Measurements from ENCODE around the gene KCNQ5. TPM values are rescaled to one million over a fixed set of nuclear protein-coding genes. Genes with fewer than 3 reads are reported as not detected.
"Not testable (repeated sequence)": the region's sequence is repeated elsewhere in the genome, so short reads cannot be mapped to it uniquely, and the experiment has no call there.

KCNQ5 gene
- total RNA-seq (1 to 10 TPM; 3.4 to 4.2 TPM), polyA plus RNA-seq (1 to 10 TPM in 1 of 2 donors, not detected in 1; 1.0 TPM)

DNA sequence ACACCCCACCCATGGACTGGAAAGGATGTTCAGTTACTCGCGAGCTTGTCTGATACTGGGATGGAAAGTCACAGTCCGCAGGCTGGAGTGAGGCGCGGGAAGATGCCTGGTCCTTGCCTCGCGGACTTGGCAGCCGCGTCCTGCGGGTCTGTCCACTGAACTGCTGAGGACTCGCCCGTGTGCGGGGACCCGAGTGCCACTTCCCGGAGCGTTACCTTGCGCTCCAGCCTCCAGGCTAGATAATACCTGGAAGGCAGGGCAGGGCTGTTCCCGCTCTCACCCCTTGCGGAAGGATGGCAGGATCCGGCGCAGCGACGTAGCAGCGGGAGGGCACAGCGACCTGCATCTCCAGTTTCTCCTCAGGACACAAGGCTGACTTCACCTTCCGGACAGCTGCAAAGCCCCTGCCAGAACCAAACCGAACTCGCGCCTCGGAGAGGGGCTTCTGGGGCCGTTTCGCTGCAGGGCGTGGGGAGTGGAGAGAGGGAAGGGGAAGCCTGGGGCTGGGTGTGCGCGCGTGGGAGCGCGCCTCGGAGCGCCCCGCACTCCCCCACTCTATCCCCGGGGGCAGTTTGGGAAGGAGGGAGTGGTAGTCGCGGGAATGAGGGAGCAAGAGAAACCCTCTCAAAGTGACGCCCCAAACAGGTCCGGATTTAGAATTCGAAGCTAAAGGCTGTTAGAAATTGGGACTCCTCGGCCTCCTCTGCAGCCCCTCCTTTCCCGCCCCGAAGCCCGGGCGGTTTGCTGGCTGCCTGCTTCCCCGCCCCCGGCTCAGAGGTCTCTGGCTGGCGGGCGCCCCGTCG is at the start of gene KCNQ5:
Gene KCNQ5 (plus strand): TSS at position 774 of the 803 bp plus-strand sequence.
- peak within 1 kb of the TSS; percentile 10 for H3K27ac ChIP-seq (ENCODE audit: low read depth, low read length)
- intact Hi-C loops (cut with micrococcal nuclease) = loop anchor here (2.0 to 10.0 kb wide), 4 partner anchors 99 to 1033 kb away; partner anchors contain the start of genes EEF1A1, KHDC1 and SLC17A5
- H3K27me3 ChIP-seq (ENCODE audit: insufficient read depth, low read length) = no peaks in the 10 kb centered on the region
- Mint-ChIP-seq H3K4me1 (peaks cover 23 to 46% (median 33%) of the 10 kb centered on the region in 4 donors), H3K36me3 (peaks cover 0 to 3% of the 10 kb centered on the region in 2 donors), H3K27me3 (no peaks in the 10 kb centered on the region), H3K27ac (peak within 1 kb of the TSS in 6 of 7 donors; percentile 50 to 89 (median 78)), H3K9me3 (no peaks in the 10 kb centered on the region), H3K4me3 (peak within 1 kb of the TSS; percentile 90 to 98 (median 94))
- DNase-seq = peak in 3 of 5 donors; percentile 14 to 39 (median 15)
- H3K36me3 ChIP-seq (ENCODE audit: insufficient read depth, low read length) = no peaks in the 10 kb centered on the region
- CTCF ChIA-PET (ENCODE audit: partially characterized antibody) = interaction anchor here (1.5 to 8.2 kb wide), 4 partner anchors 10 to 704 kb away, joined by 3 to 195 read pairs (median 6); no protein-coding TSS in a partner anchor
- peaks cover 34% of the 10 kb centered on the region for H3K4me1 ChIP-seq (ENCODE audit: insufficient read depth, low read length)
- POLR2A ChIA-PET (ENCODE audit: partially characterized antibody) = no interaction called here
- H3K4me3 ChIP-seq (ENCODE audit: low read length in 2 of 2) = peak within 1 kb of the TSS; percentile 65 to 77
- no peaks in the 10 kb centered on the region for H3K9me3 ChIP-seq (ENCODE audit: control insufficient read depth in 1 of 2, low read length in 2 of 2)

GRCh38 chr6:72579865-72580264 is 42.0 kb upstream of the KCNQ5 start:
- ChIA-PET CTCF (ENCODE audit: partially characterized antibody) (interaction anchor here (0.9 to 1.4 kb wide), 2 partner anchors 37 to 550 kb away, joined by 4 to 9 read pairs; no protein-coding TSS in a partner anchor), POLR2A (ENCODE audit: partially characterized antibody) (no interaction called here)
- no peak overlapping the region for H3K4me3 ChIP-seq (ENCODE audit: low read length in 2 of 2)
- Mint-ChIP-seq H3K4me1 (peaks cover 0 to 4% (median 0%) of the 10 kb centered on the region in 4 donors), H3K36me3 (no peaks in the 10 kb centered on the region), H3K4me3 (no peak overlapping the region), H3K27me3 (peaks cover 0 to 2% of the 10 kb centered on the region in 2 donors), H3K27ac (no peak overlapping the region), H3K9me3 (peaks cover 0 to 8% (median 0%) of the 10 kb centered on the region in 8 donors)
- no peaks in the 10 kb centered on the region for H3K4me1 ChIP-seq (ENCODE audit: insufficient read depth, low read length)
- no peak overlapping the region for H3K27ac ChIP-seq (ENCODE audit: low read depth, low read length)
- no peaks in the 10 kb centered on the region for H3K27me3 ChIP-seq (ENCODE audit: insufficient read depth, low read length)
- intact Hi-C loops (cut with micrococcal nuclease) = no loop called here
- no peaks in the 10 kb centered on the region for H3K9me3 ChIP-seq (ENCODE audit: control insufficient read depth in 1 of 2, low read length in 2 of 2)
- no peaks in the 10 kb centered on the region for H3K36me3 ChIP-seq (ENCODE audit: insufficient read depth, low read length)
- no peak for DNase-seq

DNA sequence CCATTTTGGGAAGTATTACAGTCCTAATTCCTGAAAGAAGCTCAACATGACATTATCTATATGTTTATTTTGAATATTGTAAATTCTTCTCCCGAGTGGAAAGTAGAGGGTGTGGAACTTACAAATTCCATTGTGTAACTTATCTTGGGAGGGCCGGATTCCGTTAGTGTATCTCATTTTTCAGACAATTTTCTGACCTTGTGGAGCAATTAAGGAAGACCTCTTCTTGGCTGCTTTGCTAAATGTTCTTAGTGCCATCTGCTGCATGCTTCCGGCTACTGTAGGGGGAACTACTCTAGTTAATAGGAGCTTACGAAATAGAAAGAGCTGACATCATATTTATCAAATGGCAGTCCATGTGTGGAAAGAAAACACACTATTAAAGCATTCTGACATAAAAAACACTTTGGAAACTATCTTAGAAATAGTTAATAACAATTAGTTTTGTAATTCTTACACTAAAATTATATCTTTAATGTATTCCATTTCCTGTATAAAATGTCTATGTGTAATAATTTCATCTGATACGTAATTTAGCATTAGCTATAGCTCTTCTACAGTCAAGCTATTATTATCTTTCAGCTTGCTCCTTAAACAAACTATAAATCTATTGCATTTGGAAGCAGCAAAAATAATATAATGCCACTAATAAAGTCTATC is 41.5 kb upstream of the KCNQ5 start:
- no peak overlapping the region for H3K4me3 ChIP-seq (ENCODE audit: low read length in 2 of 2)
- H3K9me3 Mint-ChIP-seq = peaks cover 0 to 8% (median 0%) of the 10 kb centered on the region in 8 donors
- H3K27ac ChIP-seq (ENCODE audit: low read depth, low read length) = no peak overlapping the region
- DNase-seq = no peak
- no peaks in the 10 kb centered on the region for H3K4me1 ChIP-seq (ENCODE audit: insufficient read depth, low read length)
- H3K9me3 ChIP-seq (ENCODE audit: control insufficient read depth in 1 of 2, low read length in 2 of 2) = no peaks in the 10 kb centered on the region
- no peak overlapping the region for H3K4me3 Mint-ChIP-seq
- peaks cover 0 to 4% (median 0%) of the 10 kb centered on the region in 4 donors for H3K4me1 Mint-ChIP-seq
- no peak overlapping the region for H3K27ac Mint-ChIP-seq
- H3K36me3 Mint-ChIP-seq = no peaks in the 10 kb centered on the region
- intact Hi-C loops (cut with micrococcal nuclease) = no loop called here
- no peaks in the 10 kb centered on the region for H3K36me3 ChIP-seq (ENCODE audit: insufficient read depth, low read length)
- peaks cover 0 to 2% of the 10 kb centered on the region in 2 donors for H3K27me3 Mint-ChIP-seq
- H3K27me3 ChIP-seq (ENCODE audit: insufficient read depth, low read length) = no peaks in the 10 kb centered on the region
- POLR2A ChIA-PET (ENCODE audit: partially characterized antibody) = interaction anchor here (1.1 kb wide), 1 partner anchor 40 kb away, joined by 4 read pairs; no protein-coding TSS in a partner anchor
- CTCF ChIA-PET (ENCODE audit: partially characterized antibody) = interaction anchor here (0.9 to 1.4 kb wide), 3 partner anchors 36 to 550 kb away, joined by 3 to 9 read pairs (median 4); no protein-coding TSS in a partner anchor

- H3K4me3 ChIP-seq (ENCODE audit: low read length in 2 of 2); H3K27ac Mint-ChIP-seq; H3K9me3 Mint-ChIP-seq; H3K27me3 ChIP-seq (ENCODE audit: insufficient read depth, low read length); H3K27me3 Mint-ChIP-seq; H3K4me1 ChIP-seq (ENCODE audit: insufficient read depth, low read length); intact Hi-C loops (cut with micrococcal nuclease); H3K4me1 Mint-ChIP-seq; H3K9me3 ChIP-seq (ENCODE audit: control insufficient read depth in 1 of 2, low read length in 2 of 2); H3K36me3 Mint-ChIP-seq; H3K36me3 ChIP-seq (ENCODE audit: insufficient read depth, low read length); DNase-seq; H3K27ac ChIP-seq (ENCODE audit: low read depth, low read length): not testable (repeated sequence)
- ChIA-PET POLR2A (ENCODE audit: partially characterized antibody) (interaction anchor here (1.1 kb wide), 1 partner anchor 39 kb away, joined by 4 read pairs; no protein-coding TSS in a partner anchor), CTCF (ENCODE audit: partially characterized antibody) (interaction anchor here (0.9 to 1.4 kb wide), 3 partner anchors 36 to 549 kb away, joined by 3 to 9 read pairs (median 4); no protein-coding TSS in a partner anchor)
- H3K4me3 Mint-ChIP-seq = peak overlapping the region in 1 of 8 donors; percentile 59
Measured at GRCh38 chr6:72580950-72581349, 40.9 kb upstream of the KCNQ5 start.

GRCh38 chr6:72588155-72588554 is 33.7 kb upstream of the KCNQ5 start:
- Mint-ChIP-seq H3K27me3 (no peaks in the 10 kb centered on the region), H3K4me3 (no peak overlapping the region), H3K36me3 (no peaks in the 10 kb centered on the region), H3K4me1 (peaks cover 0 to 8% (median 6%) of the 10 kb centered on the region in 4 donors), H3K9me3 (no peaks in the 10 kb centered on the region), H3K27ac (no peak overlapping the region)
- Histone ChIP-seq H3K36me3 (ENCODE audit: insufficient read depth, low read length) (no peaks in the 10 kb centered on the region), H3K27me3 (ENCODE audit: insufficient read depth, low read length) (no peaks in the 10 kb centered on the region), H3K4me3 (ENCODE audit: low read length in 2 of 2) (no peak overlapping the region), H3K9me3 (ENCODE audit: control insufficient read depth in 1 of 2, low read length in 2 of 2) (no peaks in the 10 kb centered on the region), H3K27ac (ENCODE audit: low read depth, low read length) (no peak overlapping the region), H3K4me1 (ENCODE audit: insufficient read depth, low read length) (no peaks in the 10 kb centered on the region)
- DNase-seq = no peak
- CTCF ChIA-PET (ENCODE audit: partially characterized antibody) = interaction anchor here (1.3 to 1.4 kb wide), 2 partner anchors 13 to 28 kb away, joined by 3 to 6 read pairs; no protein-coding TSS in a partner anchor
- intact Hi-C loops (cut with micrococcal nuclease) = no loop called here
- POLR2A ChIA-PET (ENCODE audit: partially characterized antibody) = no interaction called here

DNA sequence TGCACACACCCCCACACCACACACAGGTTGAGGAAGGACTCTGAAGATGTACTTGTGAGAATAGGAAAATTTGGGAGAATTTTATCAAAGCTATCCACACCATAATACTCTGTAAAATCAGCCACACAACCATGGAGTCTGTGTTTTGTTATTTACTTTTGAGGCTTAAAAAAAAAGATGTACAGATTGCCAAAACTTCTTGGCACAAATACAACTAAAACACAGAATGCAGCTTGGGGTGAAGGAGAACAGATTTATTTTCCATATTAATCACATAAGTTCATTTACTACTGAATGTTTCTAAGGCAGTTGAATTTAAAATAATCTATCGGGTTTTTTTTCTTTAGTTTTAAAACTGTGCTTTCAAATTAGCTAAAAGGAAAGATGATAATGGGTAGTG is 32.8 kb upstream of the KCNQ5 start:
- H3K27ac Mint-ChIP-seq = no peak overlapping the region
- Histone ChIP-seq H3K27ac (ENCODE audit: low read depth, low read length) (no peak overlapping the region), H3K9me3 (ENCODE audit: control insufficient read depth in 1 of 2, low read length in 2 of 2) (no peaks in the 10 kb centered on the region), H3K27me3 (ENCODE audit: insufficient read depth, low read length) (no peaks in the 10 kb centered on the region), H3K4me1 (ENCODE audit: insufficient read depth, low read length) (no peaks in the 10 kb centered on the region), H3K4me3 (ENCODE audit: low read length in 2 of 2) (no peak overlapping the region), H3K36me3 (ENCODE audit: insufficient read depth, low read length) (no peaks in the 10 kb centered on the region)
- peaks cover 0 to 9% (median 6%) of the 10 kb centered on the region in 4 donors for H3K4me1 Mint-ChIP-seq
- ChIA-PET POLR2A (ENCODE audit: partially characterized antibody) (no interaction called here), CTCF (ENCODE audit: partially characterized antibody) (interaction anchor here (1.3 to 1.4 kb wide), 2 partner anchors 12 to 27 kb away, joined by 3 to 6 read pairs; no protein-coding TSS in a partner anchor)
- no peaks in the 10 kb centered on the region for H3K36me3 Mint-ChIP-seq
- no peak for DNase-seq
- H3K27me3 Mint-ChIP-seq = no peaks in the 10 kb centered on the region
- H3K4me3 Mint-ChIP-seq = no peak overlapping the region
- intact Hi-C loops (cut with micrococcal nuclease) = no loop called here
- H3K9me3 Mint-ChIP-seq = no peaks in the 10 kb centered on the region

DNA sequence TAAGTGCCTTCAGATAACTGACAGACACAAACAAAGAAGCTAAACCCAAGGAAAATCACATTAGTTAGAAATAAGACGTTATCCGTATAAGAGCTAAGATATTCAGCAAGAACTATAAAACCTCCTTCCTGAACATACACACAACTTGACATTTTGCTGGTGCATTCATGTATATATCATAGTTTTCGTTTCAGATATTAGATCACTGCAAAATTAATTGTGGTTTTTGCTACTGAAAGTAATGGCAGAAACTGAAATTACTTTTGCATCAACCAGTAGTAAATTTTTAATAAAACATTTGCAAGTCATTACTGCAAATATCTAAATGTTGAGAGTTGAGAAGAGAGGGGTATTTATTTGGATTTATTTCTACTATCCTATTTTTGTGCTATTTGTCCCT is 26.1 kb upstream of the KCNQ5 start:
- no peak overlapping the region for H3K4me3 ChIP-seq (ENCODE audit: low read length in 2 of 2)
- peaks cover 6% of the 10 kb centered on the region in 2 donors for H3K27me3 Mint-ChIP-seq
- H3K9me3 ChIP-seq (ENCODE audit: control insufficient read depth in 1 of 2, low read length in 2 of 2) = no peaks in the 10 kb centered on the region
- H3K9me3 Mint-ChIP-seq = no peaks in the 10 kb centered on the region
- CTCF ChIA-PET (ENCODE audit: partially characterized antibody) = no interaction called here
- no peak overlapping the region for H3K27ac ChIP-seq (ENCODE audit: low read depth, low read length)
- H3K36me3 Mint-ChIP-seq = no peaks in the 10 kb centered on the region
- H3K4me1 ChIP-seq (ENCODE audit: insufficient read depth, low read length) = no peaks in the 10 kb centered on the region
- H3K4me1 Mint-ChIP-seq = peaks cover 0 to 7% (median 6%) of the 10 kb centered on the region in 4 donors
- no peak overlapping the region for H3K27ac Mint-ChIP-seq
- H3K36me3 ChIP-seq (ENCODE audit: insufficient read depth, low read length) = no peaks in the 10 kb centered on the region
- intact Hi-C loops (cut with micrococcal nuclease) = no loop called here
- no peak overlapping the region for H3K4me3 Mint-ChIP-seq
- DNase-seq = no peak
- POLR2A ChIA-PET (ENCODE audit: partially characterized antibody) = no interaction called here
- no peaks in the 10 kb centered on the region for H3K27me3 ChIP-seq (ENCODE audit: insufficient read depth, low read length)

All from CD4-positive, alpha-beta memory T cell (primary cell).